ENCODE measurements around the gene ZNF219.

Gene ZNF219

GRCh38 chr14:21101802-21102413 is 3.5 kb upstream of the ZNF219 start:
- no peak for DNase-seq

- no peak for DNase-seq
Measured at GRCh38 chr14:21100931-21101330, 2.5 kb upstream of the ZNF219 start, which contains the start of gene TMEM253. TSS of gene TMEM253 (plus strand) at chr14:21101066. CDS start at chr14:21101344, 278 bp downstream.

GRCh38 chr14:21099596-21099985 is 1.1 kb upstream of the ZNF219 start:
- no peak for DNase-seq

GRCh38 chr14:21098892-21099595 is 589 bp upstream of the ZNF219 start:
- peak; percentile 16 for DNase-seq

GRCh38 chr14:21097636-21098075 is 799 bp downstream of the ZNF219 start:
- no peak for DNase-seq

GRCh38 chr14:21096978-21097635 is 1.3 kb downstream of the ZNF219 start:
- DNase-seq, result peak; percentile 5

- DNase-seq, result no peak
Measured at GRCh38 chr14:21096438-21096837, 2.0 kb downstream of the ZNF219 start.

GRCh38 chr14:21095430-21096205 is 2.8 kb downstream of the ZNF219 start:
- DNase-seq, result no peak

- no peak for DNase-seq
Measured at GRCh38 chr14:21093769-21094681, 4.4 kb downstream of the ZNF219 start.

GRCh38 chr14:21093018-21093417 is 5.4 kb downstream of the ZNF219 start:
- DNase-seq, result no peak

- peak; percentile 10 for DNase-seq
Measured at GRCh38 chr14:21092273-21093011, 6.0 kb downstream of the ZNF219 start.

GRCh38 chr14:21091821-21092272 is 6.6 kb downstream of the ZNF219 start:
- no peak for DNase-seq

GRCh38 chr14:21090940-21091663 is 7.4 kb downstream of the ZNF219 start:
- DNase-seq, result no peak

GRCh38 chr14:21090194-21090939 is 8.1 kb downstream of the ZNF219 start:
- DNase-seq, result no peak

GRCh38 chr14:21089877-21090193 is 8.6 kb downstream of the ZNF219 start:
- no peak for DNase-seq

GRCh38 chr14:21089271-21089670 is 9.2 kb downstream of the ZNF219 start:
- DNase-seq, result no peak

- no peak for DNase-seq
Measured at GRCh38 chr14:21088687-21089086, 9.8 kb downstream of the ZNF219 start.

GRCh38 chr14:21087294-21088091 is 11.0 kb downstream of the ZNF219 start:
- DNase-seq, result peak; percentile 91

GRCh38 chr14:21086908-21087293 is 11.6 kb downstream of the ZNF219 start:
- DNase-seq, result no peak

Measured in NCI-H748 treated with DMSO at 0.1 percent for 48 hours (cell line).